Measurements from ENCODE around the gene SPRED2. TPM values are rescaled to one million over a fixed set of nuclear protein-coding genes. Genes with fewer than 3 reads are reported as not detected.

The SPRED2 gene
- total and polyA plus RNA-seq, 2 of the 8 experiments (the other 6 are each of a cell fraction or from before 2014, with no cell fraction given), result 15.3 to 22.5 TPM

DNA sequence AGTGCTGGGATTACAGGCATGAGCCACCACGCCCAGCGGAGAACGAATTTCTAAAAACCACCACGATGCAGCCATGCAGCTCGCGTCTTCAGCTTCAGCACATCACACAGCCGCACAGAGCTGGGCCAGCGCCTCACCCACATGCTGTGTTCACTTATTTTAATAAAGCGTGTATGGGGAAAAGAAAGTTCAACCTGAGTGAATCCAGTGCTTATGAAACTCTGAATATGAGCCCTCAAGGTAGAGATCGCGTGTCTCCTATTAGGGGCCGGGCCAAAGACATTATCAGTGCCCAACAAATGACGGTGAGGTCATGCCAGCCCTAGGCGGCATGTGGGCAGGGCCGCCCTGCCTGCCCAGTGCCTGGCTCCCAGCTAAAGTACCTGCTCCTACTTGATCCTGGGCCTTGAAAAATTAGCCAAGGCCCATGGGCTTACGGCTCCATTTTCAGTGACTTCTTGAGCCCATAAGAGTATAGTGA lies 44.3 kb downstream of the SPRED2 start (continued):
- TF ChIP-seq, protein P1, sequence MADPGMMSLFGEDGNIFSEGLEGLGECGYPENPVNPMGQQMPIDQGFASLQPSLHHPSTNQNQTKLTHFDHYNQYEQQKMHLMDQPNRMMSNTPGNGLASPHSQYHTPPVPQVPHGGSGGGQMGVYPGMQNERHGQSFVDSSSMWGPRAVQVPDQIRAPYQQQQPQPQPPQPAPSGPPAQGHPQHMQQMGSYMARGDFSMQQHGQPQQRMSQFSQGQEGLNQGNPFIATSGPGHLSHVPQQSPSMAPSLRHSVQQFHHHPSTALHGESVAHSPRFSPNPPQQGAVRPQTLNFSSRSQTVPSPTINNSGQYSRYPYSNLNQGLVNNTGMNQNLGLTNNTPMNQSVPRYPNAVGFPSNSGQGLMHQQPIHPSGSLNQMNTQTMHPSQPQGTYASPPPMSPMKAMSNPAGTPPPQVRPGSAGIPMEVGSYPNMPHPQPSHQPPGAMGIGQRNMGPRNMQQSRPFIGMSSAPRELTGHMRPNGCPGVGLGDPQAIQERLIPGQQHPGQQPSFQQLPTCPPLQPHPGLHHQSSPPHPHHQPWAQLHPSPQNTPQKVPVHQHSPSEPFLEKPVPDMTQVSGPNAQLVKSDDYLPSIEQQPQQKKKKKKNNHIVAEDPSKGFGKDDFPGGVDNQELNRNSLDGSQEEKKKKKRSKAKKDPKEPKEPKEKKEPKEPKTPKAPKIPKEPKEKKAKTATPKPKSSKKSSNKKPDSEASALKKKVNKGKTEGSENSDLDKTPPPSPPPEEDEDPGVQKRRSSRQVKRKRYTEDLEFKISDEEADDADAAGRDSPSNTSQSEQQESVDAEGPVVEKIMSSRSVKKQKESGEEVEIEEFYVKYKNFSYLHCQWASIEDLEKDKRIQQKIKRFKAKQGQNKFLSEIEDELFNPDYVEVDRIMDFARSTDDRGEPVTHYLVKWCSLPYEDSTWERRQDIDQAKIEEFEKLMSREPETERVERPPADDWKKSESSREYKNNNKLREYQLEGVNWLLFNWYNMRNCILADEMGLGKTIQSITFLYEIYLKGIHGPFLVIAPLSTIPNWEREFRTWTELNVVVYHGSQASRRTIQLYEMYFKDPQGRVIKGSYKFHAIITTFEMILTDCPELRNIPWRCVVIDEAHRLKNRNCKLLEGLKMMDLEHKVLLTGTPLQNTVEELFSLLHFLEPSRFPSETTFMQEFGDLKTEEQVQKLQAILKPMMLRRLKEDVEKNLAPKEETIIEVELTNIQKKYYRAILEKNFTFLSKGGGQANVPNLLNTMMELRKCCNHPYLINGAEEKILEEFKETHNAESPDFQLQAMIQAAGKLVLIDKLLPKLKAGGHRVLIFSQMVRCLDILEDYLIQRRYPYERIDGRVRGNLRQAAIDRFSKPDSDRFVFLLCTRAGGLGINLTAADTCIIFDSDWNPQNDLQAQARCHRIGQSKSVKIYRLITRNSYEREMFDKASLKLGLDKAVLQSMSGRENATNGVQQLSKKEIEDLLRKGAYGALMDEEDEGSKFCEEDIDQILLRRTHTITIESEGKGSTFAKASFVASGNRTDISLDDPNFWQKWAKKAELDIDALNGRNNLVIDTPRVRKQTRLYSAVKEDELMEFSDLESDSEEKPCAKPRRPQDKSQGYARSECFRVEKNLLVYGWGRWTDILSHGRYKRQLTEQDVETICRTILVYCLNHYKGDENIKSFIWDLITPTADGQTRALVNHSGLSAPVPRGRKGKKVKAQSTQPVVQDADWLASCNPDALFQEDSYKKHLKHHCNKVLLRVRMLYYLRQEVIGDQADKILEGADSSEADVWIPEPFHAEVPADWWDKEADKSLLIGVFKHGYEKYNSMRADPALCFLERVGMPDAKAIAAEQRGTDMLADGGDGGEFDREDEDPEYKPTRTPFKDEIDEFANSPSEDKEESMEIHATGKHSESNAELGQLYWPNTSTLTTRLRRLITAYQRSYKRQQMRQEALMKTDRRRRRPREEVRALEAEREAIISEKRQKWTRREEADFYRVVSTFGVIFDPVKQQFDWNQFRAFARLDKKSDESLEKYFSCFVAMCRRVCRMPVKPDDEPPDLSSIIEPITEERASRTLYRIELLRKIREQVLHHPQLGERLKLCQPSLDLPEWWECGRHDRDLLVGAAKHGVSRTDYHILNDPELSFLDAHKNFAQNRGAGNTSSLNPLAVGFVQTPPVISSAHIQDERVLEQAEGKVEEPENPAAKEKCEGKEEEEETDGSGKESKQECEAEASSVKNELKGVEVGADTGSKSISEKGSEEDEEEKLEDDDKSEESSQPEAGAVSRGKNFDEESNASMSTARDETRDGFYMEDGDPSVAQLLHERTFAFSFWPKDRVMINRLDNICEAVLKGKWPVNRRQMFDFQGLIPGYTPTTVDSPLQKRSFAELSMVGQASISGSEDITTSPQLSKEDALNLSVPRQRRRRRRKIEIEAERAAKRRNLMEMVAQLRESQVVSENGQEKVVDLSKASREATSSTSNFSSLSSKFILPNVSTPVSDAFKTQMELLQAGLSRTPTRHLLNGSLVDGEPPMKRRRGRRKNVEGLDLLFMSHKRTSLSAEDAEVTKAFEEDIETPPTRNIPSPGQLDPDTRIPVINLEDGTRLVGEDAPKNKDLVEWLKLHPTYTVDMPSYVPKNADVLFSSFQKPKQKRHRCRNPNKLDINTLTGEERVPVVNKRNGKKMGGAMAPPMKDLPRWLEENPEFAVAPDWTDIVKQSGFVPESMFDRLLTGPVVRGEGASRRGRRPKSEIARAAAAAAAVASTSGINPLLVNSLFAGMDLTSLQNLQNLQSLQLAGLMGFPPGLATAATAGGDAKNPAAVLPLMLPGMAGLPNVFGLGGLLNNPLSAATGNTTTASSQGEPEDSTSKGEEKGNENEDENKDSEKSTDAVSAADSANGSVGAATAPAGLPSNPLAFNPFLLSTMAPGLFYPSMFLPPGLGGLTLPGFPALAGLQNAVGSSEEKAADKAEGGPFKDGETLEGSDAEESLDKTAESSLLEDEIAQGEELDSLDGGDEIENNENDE (IDR thresholded peaks at IDR 0.05; ENCODE audit: insufficient replicate concordance, low read length), result no peak
- TF ChIP-seq EZH2 (IDR thresholded peaks at IDR 0.05; ENCODE audit: low read depth, low read length, severe bottlenecking), result no peak
- TF ChIP-seq MAFK (IDR thresholded peaks at IDR 0.05; ENCODE audit: low read depth, low read length), result no peak
- no peak for TF ChIP-seq HDAC2 (IDR thresholded peaks at IDR 0.05; ENCODE audit: borderline replicate concordance in 1 of 2, low read depth in 2 of 2, low read length in 2 of 2)
- TF ChIP-seq SUZ12 (IDR thresholded peaks at IDR 0.05; ENCODE audit: low read length), result no peak

Data from H1 (cell line).